Measurements from ENCODE around the gene PRKG1. TPM values are rescaled to one million over a fixed set of nuclear protein-coding genes. Genes with fewer than 3 reads are reported as not detected.

Gene PRKG1
- total and polyA plus RNA-seq, 2 of the 8 experiments (the other 6 are each of a cell fraction or from before 2014, with no cell fraction given) = 4.2 to 15.2 TPM

- Histone ChIP-seq H3K9ac (replicated peaks in 1 of 4; ENCODE audit: extremely low read depth in 1 of 4, low read depth in 3 of 4, low read length in 3 of 4) (0 out of 7 replicates have a peak overlapping the region, but pooled peaks of 1 of the 4 experiments have one; percentile 30), H3K4ac (replicated peaks; ENCODE audit: insufficient read length, low read depth, low read length) (no peak overlapping the region), H3K9me3 (ENCODE audit: insufficient read depth in 2 of 2, low read depth in 1 of 2, low read length in 1 of 2) (no peaks in the 10 kb centered on the region), H3K23me2 (ENCODE audit: low read depth, low read length) (no peaks in the 10 kb centered on the region), H2BK15ac (ENCODE audit: low read length) (no peak overlapping the region), H3K79me2 (ENCODE audit: control insufficient read depth in 1 of 2, insufficient read depth in 2 of 2, low read length in 2 of 2) (no peaks in the 10 kb centered on the region), H4K91ac (replicated peaks; ENCODE audit: insufficient read length, low read length) (no peak overlapping the region), H3K36me3 (ENCODE audit: control insufficient read depth in 2 of 4, insufficient read depth in 4 of 4, low read length in 3 of 4) (no peaks in the 10 kb centered on the region), H3K4me1 (replicated peaks in 1 of 4; ENCODE audit: control insufficient read depth in 3 of 4, insufficient read depth in 4 of 4, low read length in 3 of 4) (no peaks in the 10 kb centered on the region), H2BK12ac (ENCODE audit: low read depth, low read length) (no peak overlapping the region), H2BK20ac (ENCODE audit: low read length) (no peak overlapping the region), H3K18ac (ENCODE audit: extremely low read depth, low read length) (no peak overlapping the region), H2AK5ac (ENCODE audit: low read depth, low read length) (no peak overlapping the region), H3K14ac (ENCODE audit: insufficient read length) (no peak overlapping the region), H3K27me3 (replicated peaks in 1 of 4; ENCODE audit: control insufficient read depth in 3 of 4, extremely low read depth in 1 of 4, insufficient read depth in 3 of 4, low read length in 3 of 4) (no peaks in the 10 kb centered on the region), H3K4me3 (ENCODE audit: extremely low read depth in 1 of 4, insufficient read depth in 2 of 4, low read depth in 3 of 4, low read length in 4 of 4) (no peak overlapping the region), H3K56ac (replicated peaks; ENCODE audit: insufficient read length, low read depth, low read length) (no peak overlapping the region), H4K8ac (ENCODE audit: extremely low read depth, insufficient read depth, low read length) (no peak overlapping the region), H2BK120ac (replicated peaks; ENCODE audit: low read depth, low read length) (no peak overlapping the region), H4K20me1 (replicated peaks in 1 of 2; ENCODE audit: control insufficient read depth in 1 of 2, insufficient read depth in 2 of 2, low read length in 2 of 2) (no peaks in the 10 kb centered on the region), H2AFZ (ENCODE audit: low read length) (no peak overlapping the region), H3K23ac (ENCODE audit: insufficient read length) (no peak overlapping the region), H3K27ac (ENCODE audit: low read depth, low read length) (no peak overlapping the region), H4K5ac (ENCODE audit: insufficient read length, low read depth, low read length) (no peak overlapping the region), H3K79me1 (ENCODE audit: low read depth, low read length) (no peaks in the 10 kb centered on the region), H2BK5ac (ENCODE audit: low read depth, low read length) (no peak overlapping the region), H3K4me2 (ENCODE audit: insufficient read depth in 1 of 2, low read depth in 2 of 2, low read length in 2 of 2) (no peak overlapping the region)
- WGBS, 2 experiments (ENCODE audit: extremely low coverage in 1 of 2, insufficient coverage in 1 of 2, insufficient read length in 1 of 2, insufficient replicate concordance in 2 of 2, low coverage in 1 of 2, low lambda C conversion rate in 2 of 2, missing lambda C conversion rate in 1 of 2) = 88% methylated on average over 5 of the region's 5 CpGs; no CpG with 5 or more reads in 1 of the 2 experiments
- no peak for DNase-seq (ENCODE audit: low read depth in 1 of 2, low spot score in 2 of 2)
- no peak for FAIRE-seq
- POLR2A ChIA-PET (ENCODE audit: partially characterized antibody) = no interaction called here
- CTCF ChIA-PET (ENCODE audit: partially characterized antibody) = no interaction called here
- no peak for TF ChIP-seq POLR2AphosphoS5 (IDR thresholded peaks at IDR 0.05; ENCODE audit: low read depth, low read length)
Observed at GRCh38 chr10:51999096-51999495, 924.8 kb downstream of the PRKG1 start.

All from H1 (cell line).